GM19240 (cell line): ENCODE data around the gene MEX3C.

Experiments
- DNase-seq: peaks from one replicate; pipeline ENCODE4 v3.0.0; 2011; ENCODE audit warnings: low spot score; ENCODE audit not compliant: insufficient read length

Gene MEX3C

DNA sequence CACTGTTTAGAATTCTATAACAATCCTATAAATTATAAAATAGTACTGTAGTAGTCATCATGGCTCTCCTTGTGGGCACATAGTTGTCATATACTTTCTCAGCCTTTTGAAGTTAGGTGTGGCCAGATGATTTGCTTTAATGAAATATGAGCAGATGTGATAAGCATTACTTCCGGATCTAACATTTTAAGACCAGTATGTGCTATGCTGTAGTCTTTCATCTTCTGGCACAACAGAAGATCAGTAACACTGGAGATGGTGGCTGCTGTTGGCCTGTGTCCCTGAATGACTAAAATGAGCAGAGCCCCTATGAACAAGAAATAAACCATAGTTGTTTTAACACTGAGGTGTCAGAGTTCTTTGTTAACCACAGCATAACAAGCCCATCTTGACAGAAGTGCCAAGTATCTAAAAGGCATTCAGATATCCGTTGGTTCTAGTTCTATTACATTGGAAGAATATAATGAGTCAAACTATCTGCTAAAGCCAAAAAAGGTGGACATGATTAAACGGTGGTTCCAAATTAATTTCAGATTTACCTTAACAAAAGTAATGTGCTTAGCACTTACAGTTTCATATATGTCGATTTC, 6.3 kb downstream of the MEX3C start:
- DNase-seq: no peak

DNA sequence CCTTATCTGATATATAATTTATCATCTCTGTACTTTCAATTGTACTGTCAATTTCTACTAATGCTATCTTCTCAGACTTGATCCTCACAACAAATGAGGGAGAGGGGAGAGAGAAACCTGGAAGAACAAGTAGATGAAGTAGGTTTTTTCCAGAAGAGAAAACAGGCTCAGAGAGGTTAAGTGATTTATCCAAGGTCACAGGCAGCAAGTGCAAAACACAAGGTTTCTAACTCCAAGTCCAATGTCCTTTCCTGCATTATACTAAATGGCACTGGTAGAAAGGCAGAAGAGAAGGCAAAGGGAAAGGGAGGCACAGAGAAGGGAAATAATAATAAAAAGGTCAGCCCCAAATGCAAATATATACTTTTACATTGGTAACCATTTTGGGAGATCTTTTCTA, 7.5 kb downstream of the MEX3C start:
- DNase-seq: no peak

DNA sequence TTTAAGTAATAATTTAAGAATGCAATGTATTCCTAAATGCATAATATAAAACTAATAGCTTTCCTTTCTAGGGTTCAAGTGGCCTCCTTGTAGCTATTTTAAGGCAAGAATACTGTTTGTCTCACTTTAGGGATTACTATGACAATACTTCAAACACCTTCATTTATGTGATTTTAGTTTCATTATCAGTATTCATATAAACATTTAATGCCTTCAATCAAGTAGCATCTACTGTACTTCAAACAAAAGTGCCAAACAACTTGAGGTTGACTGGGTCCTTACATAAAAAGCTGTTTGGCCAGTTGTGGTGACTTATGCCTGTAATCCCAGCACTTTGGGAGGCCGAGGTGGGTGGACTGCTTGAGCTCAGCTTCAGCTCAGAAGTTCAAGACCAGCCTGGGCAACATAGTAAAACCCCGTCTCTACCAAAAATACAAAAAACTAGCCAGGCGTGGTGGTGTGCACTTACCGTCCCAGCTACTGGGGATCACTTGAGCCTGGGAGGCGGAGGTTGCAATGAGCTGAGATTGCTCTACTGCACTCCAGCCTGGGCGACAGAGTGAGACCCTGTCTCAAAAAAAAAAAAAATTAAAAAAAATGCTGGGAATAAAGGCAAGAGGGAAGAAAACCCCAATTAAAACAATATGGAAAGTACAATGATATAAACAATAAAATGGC, 9.3 kb downstream of the MEX3C start:
- no peak for DNase-seq

DNA sequence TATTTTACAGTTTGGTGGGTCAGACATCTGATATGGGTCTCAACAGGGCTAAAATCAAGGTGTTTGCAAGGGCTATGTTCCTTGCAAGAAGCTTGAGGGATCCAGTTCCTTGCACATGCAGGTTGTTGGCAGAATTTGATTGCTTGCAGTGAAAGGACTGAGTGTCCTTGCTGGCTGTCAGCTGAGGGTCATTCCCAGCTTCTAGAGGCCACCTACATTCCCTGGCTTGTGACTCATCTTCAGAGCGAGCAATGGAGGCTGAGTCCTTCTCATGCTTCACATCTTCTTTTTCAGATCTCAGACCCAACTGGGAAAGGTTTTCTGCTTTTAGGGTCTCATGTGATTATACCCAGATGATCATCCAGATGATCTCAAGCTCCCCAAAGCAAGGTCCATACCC, 12.4 kb downstream of the MEX3C start:
- no peak for DNase-seq

DNA sequence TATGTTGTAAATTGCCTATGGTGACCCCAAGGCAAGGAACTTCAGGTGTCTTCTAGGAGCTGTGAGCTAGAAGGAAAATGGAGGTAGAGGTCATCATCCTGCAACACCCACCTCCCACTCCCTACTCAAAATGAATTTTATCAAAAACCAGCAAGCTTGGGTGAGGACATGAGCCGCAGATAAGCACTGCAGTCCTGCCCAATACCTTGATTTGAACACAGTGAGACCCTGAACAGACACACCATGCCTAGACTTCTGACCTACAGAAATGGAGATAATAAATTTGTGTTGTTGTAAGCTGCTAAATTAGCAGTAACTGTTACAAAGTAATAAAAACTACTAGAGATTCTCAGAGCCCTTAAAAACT, 13.4 kb downstream of the MEX3C start:
- no peak for DNase-seq

DNA sequence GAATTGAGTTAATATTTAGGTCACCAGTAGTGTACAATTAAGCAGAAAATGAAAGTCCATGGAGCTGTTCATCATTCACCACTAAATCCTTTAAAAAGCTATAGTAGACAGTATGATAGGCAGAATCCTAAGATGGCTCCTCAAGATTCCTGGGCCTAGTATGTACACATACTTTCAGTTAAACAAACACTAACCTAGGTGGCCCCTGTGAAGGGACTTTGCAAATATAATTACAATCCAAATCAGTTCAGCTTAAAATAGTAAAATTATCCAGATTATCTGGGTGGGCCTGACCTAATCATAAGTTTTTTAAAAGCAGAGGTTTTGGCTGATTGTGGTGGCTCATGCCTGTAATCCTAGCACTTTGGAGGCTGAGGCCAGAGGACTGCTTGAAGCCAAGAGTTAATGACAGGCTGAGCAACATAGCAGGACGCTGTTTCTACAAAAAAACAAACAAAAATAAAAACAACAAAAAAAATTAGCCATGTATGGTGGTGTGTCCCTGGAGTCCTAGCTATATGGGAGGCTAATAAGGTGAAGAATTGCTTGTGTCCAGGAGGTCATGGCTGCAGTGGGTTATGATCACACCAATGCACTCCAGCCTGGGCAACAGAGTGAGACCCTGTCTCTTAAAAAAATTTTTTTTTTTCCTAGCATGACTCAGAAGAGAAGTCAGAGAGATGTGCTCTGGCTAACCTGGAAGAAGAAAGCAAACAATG, 13.9 kb downstream of the MEX3C start:
- no peak for DNase-seq

DNA sequence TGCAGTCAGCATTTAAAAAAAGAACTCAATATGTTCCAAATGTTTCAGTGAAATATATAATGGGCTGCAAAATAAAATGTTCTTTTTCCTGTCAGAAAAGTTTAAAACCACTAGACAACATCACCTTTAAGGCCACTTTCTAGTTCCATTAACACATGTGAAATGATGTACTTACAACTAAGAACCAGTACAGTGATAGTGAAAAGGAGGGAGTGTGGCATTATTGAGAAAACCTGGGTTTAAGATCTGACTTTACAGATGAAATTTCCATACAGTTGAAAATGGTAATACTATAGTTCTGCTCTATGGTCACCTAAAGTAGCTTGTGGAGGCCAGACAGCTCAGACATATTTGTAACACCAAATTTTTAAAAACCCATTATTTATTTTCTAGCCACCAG, 14.7 kb downstream of the MEX3C start:
- DNase-seq: no peak

DNA sequence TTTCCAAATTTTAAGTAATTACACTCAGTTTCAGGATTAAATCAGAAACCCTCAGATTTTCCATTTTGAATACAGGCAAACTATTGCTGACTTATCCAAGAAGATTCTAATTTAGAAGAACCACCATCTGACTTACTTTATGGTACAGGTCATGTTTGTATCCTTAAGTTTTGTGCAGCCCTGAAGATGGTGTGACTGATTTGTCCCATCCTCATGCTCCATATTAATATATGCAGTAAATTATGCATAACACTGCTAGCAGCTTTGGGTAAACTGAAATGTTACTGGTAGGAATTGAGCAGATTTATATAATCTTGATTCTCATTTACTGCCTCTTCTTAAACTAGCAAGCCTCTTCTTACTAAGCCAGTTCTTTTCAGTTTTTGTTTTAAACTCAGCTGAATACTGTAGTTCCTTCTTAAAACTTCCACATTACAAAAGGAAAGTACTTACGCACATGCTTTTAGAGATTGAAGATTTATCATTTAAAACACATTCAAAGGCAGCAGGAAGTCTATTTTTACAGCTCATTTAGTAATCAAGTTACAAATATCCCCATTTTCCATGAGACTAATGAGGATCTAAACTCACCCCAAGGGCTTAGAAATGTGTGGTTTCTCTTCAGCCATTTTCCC, 25.7 kb downstream of the MEX3C start:
- DNase-seq: no peak

DNA sequence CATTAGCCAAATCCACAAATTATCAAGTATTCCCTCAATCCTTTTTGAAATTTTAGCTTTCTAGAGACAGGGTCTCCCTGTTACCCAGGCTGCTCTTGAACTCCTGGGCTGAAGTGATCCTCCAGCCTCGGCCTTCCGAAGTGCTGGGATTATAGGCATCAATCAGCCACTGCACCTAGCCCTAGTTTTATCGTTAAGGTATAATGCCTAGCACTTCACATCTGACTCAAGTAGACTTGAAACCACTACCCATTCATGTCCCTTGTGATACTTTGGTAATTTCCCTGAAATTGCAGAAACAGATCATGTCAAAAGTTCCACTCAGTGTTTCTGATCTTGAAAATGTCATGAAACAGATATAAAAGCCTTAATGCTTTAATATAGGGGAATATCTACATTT, 26.3 kb downstream of the MEX3C start:
- no peak for DNase-seq

DNA sequence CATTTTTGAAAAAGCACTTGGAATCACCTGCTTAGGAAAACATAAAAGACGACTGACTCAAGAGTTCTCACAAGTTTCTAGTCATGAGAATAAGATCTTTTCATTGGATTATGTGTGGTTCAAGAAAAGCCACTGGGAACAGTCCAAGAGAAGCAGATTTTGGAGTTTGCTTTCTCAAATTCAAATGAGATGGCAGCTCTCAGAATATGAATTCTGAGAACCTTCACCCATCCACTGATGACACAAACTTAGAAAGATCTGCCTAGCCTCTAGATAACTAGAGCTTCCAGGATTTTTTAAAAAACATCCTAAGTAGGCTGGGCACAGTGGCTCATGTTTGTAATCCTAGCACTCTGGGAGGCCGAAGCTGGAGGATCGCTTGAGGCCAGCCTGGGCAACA, 26.8 kb downstream of the MEX3C start:
- no peak for DNase-seq

DNA sequence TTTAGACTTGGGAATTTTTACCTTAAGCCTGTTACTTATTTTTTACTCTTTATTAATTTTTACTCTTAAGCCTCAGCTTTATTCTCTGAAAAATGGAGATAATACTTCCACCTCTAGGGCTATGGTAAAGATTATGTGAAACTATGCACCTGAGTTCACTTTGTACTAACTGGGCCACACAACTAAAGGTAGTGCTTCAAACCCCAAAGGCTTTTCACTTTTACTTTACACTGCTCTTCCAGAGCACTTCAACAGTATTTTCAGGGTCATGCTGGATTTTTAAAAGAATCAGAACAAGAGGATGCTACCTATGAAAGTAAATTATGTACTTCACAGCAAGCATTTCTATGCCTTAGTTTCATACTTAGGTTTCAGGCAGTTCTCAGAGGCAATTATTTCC, 27.8 kb downstream of the MEX3C start:
- no peak for DNase-seq

DNA sequence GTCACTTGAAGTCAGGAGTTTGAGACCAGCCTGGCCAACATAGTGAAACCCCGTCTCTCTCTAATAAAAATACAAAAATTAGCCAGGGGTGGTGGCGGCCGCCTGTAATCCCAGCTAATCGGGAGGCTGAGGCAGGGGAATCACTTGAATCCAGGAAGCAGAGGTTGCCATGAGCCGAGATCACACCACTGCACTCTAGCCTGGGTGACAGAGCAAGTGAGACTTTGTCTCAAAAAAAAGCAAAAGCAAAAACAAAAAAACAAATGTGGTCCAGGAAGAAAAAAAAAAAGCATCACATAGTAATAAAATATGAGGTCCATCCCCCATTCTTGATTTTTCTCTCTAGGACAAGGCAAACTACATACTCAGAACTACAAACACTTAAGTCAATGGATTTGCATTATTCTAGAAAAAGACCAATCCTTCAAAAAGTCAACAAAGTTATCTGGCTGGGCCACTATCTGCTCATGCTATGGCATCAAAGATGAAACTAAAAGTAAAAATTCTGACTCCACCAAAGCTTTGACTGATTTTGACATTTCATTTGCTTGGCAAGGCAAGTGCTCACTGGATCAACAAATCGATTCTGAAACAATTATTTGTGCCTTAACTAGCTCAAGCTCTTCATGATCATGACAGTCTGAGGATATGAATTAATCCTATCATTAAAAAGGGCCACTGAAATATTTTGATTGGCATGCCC, 28.4 kb downstream of the MEX3C start:
- DNase-seq: no peak

DNA sequence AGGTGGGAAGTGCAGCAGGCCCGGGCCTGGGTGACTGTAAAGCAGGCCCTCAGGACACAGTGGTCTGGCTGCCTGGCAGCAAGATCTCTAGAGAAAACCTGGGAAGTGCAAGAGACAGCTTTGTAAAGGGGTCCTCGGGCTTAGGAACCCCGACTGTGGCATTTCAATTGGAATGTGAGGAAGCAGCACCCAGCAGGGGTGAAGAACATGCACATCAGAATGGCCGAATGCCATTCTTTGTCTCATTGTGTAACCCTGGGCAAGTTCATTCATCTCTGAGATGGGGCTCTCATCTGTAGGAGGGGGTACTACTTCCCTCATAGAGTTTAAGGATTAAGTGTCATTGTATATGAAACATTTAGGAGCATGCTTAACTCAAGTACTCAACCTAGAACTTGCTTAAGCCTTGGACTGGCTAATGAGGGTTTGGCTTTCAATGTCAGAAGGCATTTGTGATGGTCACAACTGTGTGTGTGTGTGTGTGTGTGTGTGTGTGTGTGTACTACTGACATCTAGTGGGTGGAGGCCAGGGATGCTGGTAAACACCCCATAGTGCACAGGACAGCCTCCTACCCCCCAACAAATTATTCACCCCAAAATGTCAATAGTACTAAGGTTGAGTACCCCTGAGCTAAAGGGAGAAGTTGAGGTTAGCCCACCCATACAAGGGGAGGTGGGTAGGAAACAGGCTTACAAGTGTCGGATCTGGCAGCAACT, 29.3 kb downstream of the MEX3C start:
- DNase-seq: no peak

DNA sequence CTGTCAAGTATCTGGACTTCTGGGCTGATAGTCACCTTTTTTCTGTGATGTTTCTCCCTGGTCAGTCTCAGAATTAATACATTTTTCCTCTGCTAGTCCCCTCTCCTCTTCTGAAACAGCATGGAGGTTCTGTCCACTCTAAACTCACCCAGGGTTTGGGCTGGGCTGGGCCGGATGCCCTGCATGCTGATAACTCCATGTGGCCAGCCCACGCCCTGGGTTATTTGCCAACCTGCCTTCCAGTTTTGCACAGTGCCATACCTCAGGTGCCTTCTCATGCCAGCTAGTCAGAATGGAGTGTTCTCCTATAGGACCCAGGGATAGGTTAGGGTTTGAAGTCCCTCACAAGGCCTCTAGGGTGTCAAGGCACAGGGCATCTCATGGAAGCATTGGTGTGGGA, 32.2 kb downstream of the MEX3C start:
- no peak for DNase-seq

DNA sequence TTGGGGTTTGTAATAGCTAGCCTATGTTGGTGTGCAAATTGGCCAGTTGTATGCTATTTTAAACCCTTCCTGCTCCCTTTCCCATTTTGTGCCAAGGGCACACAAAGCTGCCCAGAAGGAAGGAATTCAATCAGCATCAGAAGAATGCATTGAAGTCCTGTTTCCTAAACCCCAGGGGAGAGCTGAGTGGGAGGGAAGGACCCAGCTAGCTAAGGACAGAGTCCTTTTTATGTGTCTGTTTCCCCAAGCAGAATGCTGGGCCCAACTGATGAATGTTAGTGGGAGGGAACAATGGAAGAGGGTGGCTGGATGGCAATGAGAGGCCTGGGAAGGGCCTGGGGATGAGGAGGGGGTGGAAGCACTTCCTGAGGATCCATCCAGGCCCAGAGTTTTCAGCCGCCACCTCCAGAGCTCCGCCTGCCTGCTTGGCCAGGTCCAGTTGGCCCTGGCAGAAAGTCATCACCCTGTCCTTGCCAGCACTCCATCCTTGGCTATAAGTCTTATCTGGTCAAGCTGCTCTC, 32.7 kb downstream of the MEX3C start:
- DNase-seq: no peak

DNA sequence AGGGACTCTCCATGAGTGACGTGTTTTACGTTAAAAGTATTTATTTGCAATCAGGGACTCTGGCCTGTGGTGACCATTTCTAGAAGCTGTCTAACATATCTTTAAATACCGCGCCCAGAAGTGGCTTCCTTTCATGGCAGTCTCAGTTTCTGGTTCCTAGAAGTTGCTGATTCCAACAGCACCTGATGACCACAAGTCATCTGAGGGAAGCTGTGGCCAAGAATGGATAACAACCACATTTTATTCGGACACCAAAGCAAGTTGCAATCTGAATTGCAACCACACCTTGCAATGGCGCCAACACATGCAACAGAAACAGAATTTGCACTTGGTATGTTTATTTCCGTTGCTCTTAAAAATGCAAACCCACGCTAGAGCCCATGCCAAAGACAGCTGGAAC, 33.1 kb downstream of the MEX3C start:
- no peak for DNase-seq

DNA sequence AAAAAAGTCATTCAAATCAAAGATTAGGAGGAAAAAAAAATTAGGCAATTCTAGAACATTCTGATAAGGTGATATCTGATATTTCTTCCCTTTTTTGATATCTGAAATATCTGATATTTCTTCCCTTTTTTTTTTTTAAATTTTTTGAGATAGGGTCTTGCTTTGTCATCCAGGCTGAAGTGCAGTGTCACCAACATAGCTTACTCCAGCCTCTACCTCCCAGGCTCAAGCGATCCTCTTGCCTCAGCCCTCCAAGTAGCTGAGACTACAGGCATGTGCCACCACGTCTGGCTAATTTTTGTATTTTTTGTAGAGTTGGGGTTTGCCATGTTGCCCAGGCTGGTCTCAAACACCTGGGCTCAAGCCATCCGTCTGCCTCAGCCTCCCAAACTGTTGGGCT, 33.9 kb downstream of the MEX3C start:
- no peak for DNase-seq

DNA sequence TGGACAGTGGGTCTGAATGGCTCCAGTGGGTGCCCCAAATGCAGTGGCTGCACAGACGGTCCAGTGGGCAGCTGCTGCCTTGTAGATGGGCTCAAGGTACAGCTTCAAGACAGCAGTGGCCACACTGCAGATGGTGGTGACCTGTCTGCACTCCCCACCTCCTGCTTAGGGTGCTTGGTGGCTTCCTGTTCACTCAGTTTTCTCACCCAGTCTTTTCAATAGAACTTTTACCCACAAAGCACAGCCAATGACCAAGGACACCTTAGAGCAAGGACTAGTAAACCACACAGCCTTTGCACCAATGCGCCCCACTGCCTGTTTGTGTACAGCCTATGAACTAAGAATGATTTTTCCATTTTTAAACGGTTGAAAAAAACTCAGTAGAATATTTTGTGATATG, 34.9 kb downstream of the MEX3C start:
- no peak for DNase-seq

DNA sequence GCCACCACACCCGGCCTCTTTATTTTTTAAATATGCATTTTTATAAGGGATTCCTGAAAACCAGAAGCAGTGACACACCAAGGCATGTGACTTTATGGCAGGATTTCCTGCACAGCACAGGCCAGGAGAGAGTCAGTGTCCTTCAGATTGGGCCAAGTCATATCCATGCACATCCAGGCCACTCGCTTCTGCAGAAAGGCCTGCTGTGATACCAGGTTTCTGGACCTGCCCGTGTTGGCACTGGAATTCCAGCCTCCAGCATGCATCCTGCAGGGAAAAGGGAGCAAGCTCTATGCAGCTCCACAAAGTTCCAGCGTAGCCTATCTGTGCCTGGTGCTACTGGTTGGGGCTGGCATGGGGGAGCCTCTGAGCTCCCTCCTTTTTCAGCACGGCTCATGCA, 36.8 kb downstream of the MEX3C start:
- no peak for DNase-seq

DNA sequence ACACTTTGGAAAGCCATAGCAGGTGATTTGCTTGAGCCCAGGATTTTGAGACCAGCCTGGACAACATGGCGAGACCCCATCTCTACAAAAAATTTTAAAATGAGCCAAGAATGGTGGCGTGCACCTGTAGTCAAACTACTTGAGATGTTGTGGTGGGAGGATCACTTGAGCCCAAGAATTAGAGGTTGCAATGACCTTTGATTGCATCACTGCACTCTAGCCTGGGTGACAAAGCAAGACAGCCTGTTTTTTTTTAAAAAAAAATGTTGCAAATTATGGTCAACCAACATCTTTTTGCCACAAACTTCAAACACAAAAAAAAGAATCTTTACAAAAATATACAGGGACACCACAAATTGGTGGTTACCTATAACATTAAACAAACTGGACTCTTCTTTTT, 40.3 kb downstream of the MEX3C start:
- no peak for DNase-seq

DNA sequence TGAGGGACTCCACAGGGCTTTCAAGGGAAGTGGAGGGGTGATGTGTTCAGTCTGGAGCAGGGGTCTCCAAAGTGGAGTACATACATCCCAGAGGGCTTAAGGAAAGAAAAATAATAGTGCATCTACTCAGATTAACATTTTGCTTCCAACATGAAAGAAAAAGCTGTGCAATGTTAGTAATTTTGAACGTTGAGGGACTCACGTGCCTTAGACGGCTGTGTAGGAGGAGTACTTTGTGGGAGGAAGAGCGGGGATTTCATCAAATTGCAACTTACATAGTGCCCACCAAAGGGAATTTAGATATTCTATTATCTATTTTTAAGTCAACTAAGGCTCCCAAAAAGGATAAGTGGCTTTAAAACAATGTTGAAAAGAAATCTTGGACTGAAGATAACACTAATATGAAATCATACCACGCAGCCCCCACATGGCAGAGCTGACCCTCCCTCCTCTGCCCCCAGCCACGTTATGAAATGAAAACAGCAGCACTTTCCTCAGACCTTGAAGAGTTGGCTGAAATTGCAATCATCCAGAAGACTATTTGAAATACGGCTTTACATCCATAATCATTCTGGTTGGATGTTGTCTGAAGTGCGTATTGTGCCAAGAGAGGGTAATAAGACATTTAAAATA, 42.9 kb downstream of the MEX3C start:
- no peak for DNase-seq
